GM23248 (cell line): ENCODE data around the gene FOXK1.

ENCODE experiments used
- EZH2 ChIP-seq: fragments of 200-600 bp; sonication (generic); IDR thresholded peaks from 2 replicates; pipeline ENCODE4 v1.6.1; 2018; ENCODE audit warnings: antibody characterized with exemption, mild to moderate bottlenecking; ENCODE audit not compliant: insufficient read depth, poor library complexity, severe bottlenecking
- EZH2phosphoT487 ChIP-seq: fragments of 200-600 bp; sonication (generic); IDR thresholded peaks from 2 replicates; pipeline ENCODE4 v1.6.1; 2018; ENCODE audit warnings: antibody characterized with exemption, moderate library complexity, mild to moderate bottlenecking, low read depth; ENCODE audit not compliant: insufficient read depth

GRCh38 chr7:4789194-4790077, 107.3 kb downstream of the FOXK1 start:
- TF ChIP-seq EZH2: no peak
- TF ChIP-seq EZH2phosphoT487: no peak
